CD14-positive monocyte (primary cell): ENCODE results near the gene MND1. TPM values are rescaled to one million over a fixed set of nuclear protein-coding genes. Genes with fewer than 3 reads are reported as not detected.

Source experiments
- DNase-seq, 3 donors: peaks; one replicate each; pipeline ENCODE4 v3.0.0-alpha.2; 2011 to 2022
- H2AFZ ChIP-seq: 2 replicates; pipeline ENCODE4 v1.6.0; 2012; ENCODE audit warnings: mild to moderate bottlenecking, low read depth, low read length, inconsistent platforms; ENCODE audit not compliant: insufficient read depth, poor library complexity, severe bottlenecking
- H3K27ac ChIP-seq, 2 donors: 1 replicate in 1 of 2; 2 replicates in 1 of 2; pipeline ENCODE4 v1.5.1; 2012 to 2013; ENCODE audit warnings: low read length in 2 of 2, control low read depth in 1 of 2, inconsistent platforms in 1 of 2, low read depth in 1 of 2, mild to moderate bottlenecking in 1 of 2
- H3K27me3 ChIP-seq, 2 donors: one replicate each; pipeline versions ENCODE4 v1.6.0 to v1.6.1; 2011 to 2013; ENCODE audit warnings: low read length in 2 of 2; ENCODE audit not compliant: control insufficient read depth in 2 of 2, insufficient read depth in 2 of 2
- H3K36me3 ChIP-seq, 2 donors: replicated peaks in 1 of 2; 1 replicate in 1 of 2; 2 replicates in 1 of 2; pipeline versions ENCODE4 v1.5.1 to v1.6.1; 2012 to 2013; ENCODE audit warnings: low read length in 2 of 2, control low read depth in 1 of 2, inconsistent platforms in 1 of 2, mild to moderate bottlenecking in 1 of 2; ENCODE audit not compliant: insufficient read depth in 2 of 2, control insufficient read depth in 1 of 2
- H3K4me1 ChIP-seq, 2 donors: 1 replicate in 1 of 2; 2 replicates in 1 of 2; pipeline versions ENCODE4 v1.5.1 to v1.6.1; 2012 to 2013; ENCODE audit warnings: low read length in 2 of 2, control low read depth in 1 of 2, inconsistent platforms in 1 of 2, mild to moderate bottlenecking in 1 of 2, moderate library complexity in 1 of 2; ENCODE audit not compliant: insufficient read depth in 2 of 2, control insufficient read depth in 1 of 2
- H3K4me2 ChIP-seq: replicated peaks from 2 replicates; pipeline ENCODE3; 2012; ENCODE audit warnings: low read length, moderate library complexity, mild to moderate bottlenecking; ENCODE audit not compliant: poor library complexity, severe bottlenecking; ENCODE audit errors: extremely low read depth
- H3K4me3 ChIP-seq, 3 experiments: fragments of 200-600 bp in 1 of 3; sonication (generic) in 1 of 3; replicated peaks in 1 of 3; 1 replicate in 2 of 3; 2 replicates in 1 of 3; pipeline ENCODE4 v1.5.1; 2011 to 2013; ENCODE audit warnings: low read length in 3 of 3, mild to moderate bottlenecking in 3 of 3, control low read depth in 2 of 3, low read depth in 2 of 3, inconsistent platforms in 1 of 3, moderate library complexity in 1 of 3
- H3K79me2 ChIP-seq: 2 replicates; pipeline ENCODE4 v1.6.0; 2012; ENCODE audit warnings: mild to moderate bottlenecking, control low read depth, inconsistent platforms, low read length, moderate library complexity; ENCODE audit not compliant: insufficient read depth
- H3K9ac ChIP-seq: 2 replicates; pipeline ENCODE4 v1.6.0; 2017; ENCODE audit warnings: low read length, mild to moderate bottlenecking; ENCODE audit not compliant: insufficient read depth, poor library complexity, severe bottlenecking
- H3K9me3 ChIP-seq, 2 donors: replicated peaks in 1 of 2; 1 replicate in 1 of 2; 2 replicates in 1 of 2; pipeline versions ENCODE4 v1.5.1 to v1.6.1; 2012 to 2013; ENCODE audit warnings: low read length in 2 of 2, control low read depth in 1 of 2; ENCODE audit not compliant: control insufficient read depth in 1 of 2, insufficient read depth in 1 of 2
- H4K20me1 ChIP-seq: 2 replicates; pipeline ENCODE4 v1.6.0; 2012; ENCODE audit warnings: mild to moderate bottlenecking, low read length, control low read depth, moderate library complexity; ENCODE audit not compliant: insufficient read depth
- H3K27ac Mint-ChIP-seq, 7 donors: one replicate each; pipeline ENCODE4 v1.8.0; 2020; ENCODE audit warnings: mild to moderate bottlenecking in 7 of 7, mixed read lengths in 7 of 7, moderate library complexity in 6 of 7, inconsistent platforms in 2 of 7
- H3K27me3 Mint-ChIP-seq, 3 donors: one replicate each; pipeline ENCODE4 v1.8.0; 2021 to 2022; ENCODE audit warnings: low read depth in 3 of 3, mild to moderate bottlenecking in 3 of 3, mixed read lengths in 3 of 3, moderate library complexity in 3 of 3, inconsistent platforms in 1 of 3
- H3K36me3 Mint-ChIP-seq, 2 donors: one replicate each; pipeline ENCODE4 v1.8.0; 2020; ENCODE audit warnings: mixed read lengths in 2 of 2, inconsistent platforms in 1 of 2, mild to moderate bottlenecking in 1 of 2
- H3K4me1 Mint-ChIP-seq: one replicate; pipeline ENCODE4 v1.8.0; 2020; ENCODE audit warnings: mild to moderate bottlenecking, mixed read lengths
- H3K4me3 Mint-ChIP-seq, 2 donors: one replicate each; pipeline ENCODE4 v1.8.0; 2020; ENCODE audit warnings: mild to moderate bottlenecking in 2 of 2, mixed read lengths in 2 of 2, moderate library complexity in 1 of 2
- H3K9me3 Mint-ChIP-seq, 7 donors: one replicate each; pipeline ENCODE4 v1.8.0; 2020 to 2022; ENCODE audit warnings: mixed read lengths in 7 of 7, mild to moderate bottlenecking in 6 of 7, moderate library complexity in 6 of 7, inconsistent platforms in 2 of 7
- CTCF ChIP-seq: fragments of 200-600 bp; IDR thresholded peaks from one replicate; pipeline ENCODE4 v1.8.0; 2022; ENCODE audit warnings: antibody characterized with exemption, mild to moderate bottlenecking
- WGBS: methylation state at CpG from one replicate; pipeline ENCODE4 v1.1.5; 2013; ENCODE audit warnings: missing lambda C conversion rate; ENCODE audit not compliant: insufficient coverage; 5-methylcytosine and 5-hydroxymethylcytosine counted together
- intact Hi-C, 2 donors: fragments of 100-400 bp; cut with micrococcal nuclease; formaldehyde crosslinking; loops; one replicate each; pipeline versions ENCODE4 v1.15.0 to v1.15.1; 2023
- polyA plus RNA-seq, 3 donors: library from polyadenylated mRNA; depleted of rRNA in 1 of 3; unstranded in 2 of 3; stranded (reverse) in 1 of 3; fragments of 300-500 nt in 2 of 3; fragments of >200 nt in 1 of 3; fragmentation: Illumina TruSeq in 2 of 3; gene quantifications; 1 replicate in 2 of 3; 2 replicates in 1 of 3; pipeline ENCODE4 v1.2.3, GENCODE V29; 2012 to 2021

MND1 gene
- polyA plus RNA-seq, 3 donors = not detected

- Histone ChIP-seq H3K9ac (no peak overlapping the region), H3K4me2 (no peak overlapping the region), H3K27ac (no peak overlapping the region), H3K9me3 (no peaks in the 10 kb centered on the region), H3K4me1 (no peaks in the 10 kb centered on the region), H2AFZ (no peak overlapping the region), H3K79me2 (no peaks in the 10 kb centered on the region), H3K27me3 (no peaks in the 10 kb centered on the region), H4K20me1 (no peaks in the 10 kb centered on the region), H3K4me3 (no peak overlapping the region), H3K36me3 (peaks cover 6 to 38% of the 10 kb centered on the region in 2 donors)
- H3K27ac Mint-ChIP-seq = no peak overlapping the region
- DNase-seq = no peak
- no peaks in the 10 kb centered on the region for H3K4me1 Mint-ChIP-seq
- no peak overlapping the region for H3K4me3 Mint-ChIP-seq
- H3K9me3 Mint-ChIP-seq = peaks cover 3 to 15% (median 10%) of the 10 kb centered on the region in 7 donors
- peaks cover 0 to 2% (median 0%) of the 10 kb centered on the region in 3 donors for H3K27me3 Mint-ChIP-seq
- WGBS = no CpG with 5 or more reads among the region's 2 CpGs
- H3K36me3 Mint-ChIP-seq = peaks cover 25 to 36% of the 10 kb centered on the region in 2 donors
- no peak for TF ChIP-seq CTCF
- intact Hi-C loops = no loop called here
Observed at GRCh38 chr4:153374442-153374841, 30.0 kb downstream of the MND1 start.

DNA sequence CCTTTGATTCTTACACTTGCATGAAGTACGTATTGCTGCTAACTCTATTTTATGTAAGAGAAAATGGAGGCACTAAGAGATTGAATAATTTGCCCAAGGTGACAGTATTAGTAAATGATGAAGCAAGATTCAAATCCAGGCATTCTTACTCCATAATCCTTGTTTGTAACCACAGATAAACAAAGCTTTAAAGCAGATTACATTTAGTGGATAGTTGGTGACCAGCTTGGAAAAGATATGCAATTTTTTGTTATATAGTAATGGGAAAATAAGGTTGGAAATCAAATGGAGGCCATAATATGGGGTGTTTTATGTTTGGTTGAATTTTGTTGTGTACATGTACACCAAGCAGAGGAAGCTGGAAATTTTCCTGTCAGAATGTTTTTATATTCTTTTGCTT lies 30.8 kb downstream of the MND1 start:
- no peak for TF ChIP-seq CTCF
- H3K36me3 Mint-ChIP-seq = peaks cover 19 to 27% of the 10 kb centered on the region in 2 donors
- no peak overlapping the region for H3K9ac ChIP-seq
- H3K4me1 Mint-ChIP-seq = no peaks in the 10 kb centered on the region
- H3K27me3 ChIP-seq = no peaks in the 10 kb centered on the region
- H3K36me3 ChIP-seq = peaks cover 3 to 30% of the 10 kb centered on the region in 2 donors
- no CpG with 5 or more reads among the region's 1 CpG for WGBS
- peaks cover 3 to 14% (median 8%) of the 10 kb centered on the region in 7 donors for H3K9me3 Mint-ChIP-seq
- no peak overlapping the region for H3K4me3 ChIP-seq
- H3K4me1 ChIP-seq = no peaks in the 10 kb centered on the region
- no peak for DNase-seq
- H2AFZ ChIP-seq = no peak overlapping the region
- no peak overlapping the region for H3K27ac Mint-ChIP-seq
- H3K27me3 Mint-ChIP-seq = peaks cover 0 to 2% (median 0%) of the 10 kb centered on the region in 3 donors
- H3K79me2 ChIP-seq = no peaks in the 10 kb centered on the region
- H3K27ac ChIP-seq = no peak overlapping the region
- H3K9me3 ChIP-seq = no peaks in the 10 kb centered on the region
- no peak overlapping the region for H3K4me3 Mint-ChIP-seq
- H4K20me1 ChIP-seq = no peaks in the 10 kb centered on the region
- intact Hi-C loops = no loop called here
- H3K4me2 ChIP-seq = no peak overlapping the region
